SU-DHL-6 (cell line): Measurements from ENCODE around the gene EXOC2.

Experiments
- H2AFZ ChIP-seq: fragments of 200-600 bp; sonication (generic); 2 replicates; pipeline ENCODE4 v1.6.1; 2014; ENCODE audit warnings: low read depth, mild to moderate bottlenecking, moderate library complexity, mixed read lengths, antibody characterized with exemption, low read length; ENCODE audit not compliant: severe bottlenecking
- H3F3A ChIP-seq: fragments of 200-600 bp; shearing (Covaris generic); 2 replicates; pipeline ENCODE4 v1.6.0; 2016; ENCODE audit warnings: antibody characterized with exemption, mild to moderate bottlenecking; ENCODE audit not compliant: insufficient read depth
- H3K27ac ChIP-seq: fragments of 200-600 bp; sonication (generic); 2 replicates; pipeline ENCODE4 v1.5.1; 2016; ENCODE audit warnings: low read depth, mild to moderate bottlenecking, low read length, moderate library complexity, mixed read lengths
- H3K27me3 ChIP-seq: fragments of 200-600 bp; sonication (generic), shearing (Covaris generic); 2 replicates; pipeline ENCODE4 v1.6.0; 2014; ENCODE audit warnings: mild to moderate bottlenecking, low read length
- H3K36me3 ChIP-seq: fragments of 200-600 bp; sonication (generic); 2 replicates; pipeline ENCODE4 v1.6.1; 2014; ENCODE audit warnings: mild to moderate bottlenecking, low read length, mixed read lengths
- H3K4me2 ChIP-seq: fragments of 300-600, 200-600 bp; shearing (Covaris generic), sonication (generic); 2 replicates; pipeline ENCODE4 v1.6.0; 2014; ENCODE audit warnings: low read length, low read depth, mild to moderate bottlenecking; ENCODE audit not compliant: poor library complexity, severe bottlenecking
- H3K4me3 ChIP-seq: fragments of 200-600 bp; sonication (generic); 2 replicates; pipeline ENCODE4 v1.5.1; 2014; ENCODE audit warnings: antibody characterized with exemption, low read length, mild to moderate bottlenecking, mixed read lengths; ENCODE audit not compliant: insufficient read depth, poor library complexity, severe bottlenecking
- H3K79me2 ChIP-seq: fragments of 200-600 bp; sonication (generic); 2 replicates; pipeline ENCODE4 v1.6.1; 2014; ENCODE audit warnings: mild to moderate bottlenecking, low read length, moderate library complexity; ENCODE audit not compliant: insufficient read depth
- H3K9ac ChIP-seq: fragments of 200-600 bp; sonication (generic); 2 replicates; pipeline ENCODE4 v1.7.0; 2014; ENCODE audit warnings: mild to moderate bottlenecking, low read length
- H3K9me2 ChIP-seq: fragments of 200-600 bp; sonication (generic); replicated peaks from 2 replicates; pipeline ENCODE4 v1.6.1; 2014; ENCODE audit warnings: low read length; ENCODE audit not compliant: insufficient read depth
- H3K9me3 ChIP-seq: fragments of 200-600 bp; sonication (generic); 2 replicates; pipeline ENCODE4 v1.6.1; 2014; ENCODE audit warnings: low read length, mixed read lengths; ENCODE audit not compliant: insufficient read depth
- H4K20me1 ChIP-seq: fragments of 200-600 bp; sonication (generic); 2 replicates; pipeline ENCODE4 v1.6.1; 2014; ENCODE audit warnings: low read depth, mild to moderate bottlenecking, antibody characterized with exemption, low read length, moderate library complexity, mixed read lengths
- CTCF ChIP-seq: fragments of 200-600 bp; sonication (generic); IDR thresholded peaks from one replicate; pipeline ENCODE4 v1.5.1; 2017; ENCODE audit warnings: antibody characterized with exemption, mild to moderate bottlenecking, low read length, moderate library complexity; ENCODE audit not compliant: insufficient read depth, poor library complexity, severe bottlenecking
- EZH2phosphoT487 ChIP-seq: fragments of 200-600 bp; sonication (generic), shearing (Covaris generic); conservative IDR thresholded peaks from 2 replicates; pipeline ENCODE4 v1.6.1; 2018; ENCODE audit warnings: mild to moderate bottlenecking, antibody characterized with exemption, low read length, moderate library complexity, mixed read lengths

EXOC2 gene

GRCh38 chr6:729606-730320, 36.8 kb upstream of the EXOC2 start:
- H3K9ac ChIP-seq = no peak overlapping the region
- 0 out of 2 replicates have a peak, but pooled peaks cover 3% of the 10 kb centered on the region for H3K27me3 ChIP-seq
- H3K79me2 ChIP-seq = no peaks in the 10 kb centered on the region
- H2AFZ ChIP-seq = no peak overlapping the region
- no peaks in the 10 kb centered on the region for H3F3A ChIP-seq
- H3K36me3 ChIP-seq = no peaks in the 10 kb centered on the region
- no peak overlapping the region for H3K4me3 ChIP-seq
- no peak overlapping the region for H3K27ac ChIP-seq
- TF ChIP-seq CTCF (no peak), EZH2phosphoT487 (no peak)
- no peaks in the 10 kb centered on the region for H4K20me1 ChIP-seq
- no peak overlapping the region for H3K4me2 ChIP-seq
- H3K9me3 ChIP-seq = no peaks in the 10 kb centered on the region
- no peaks in the 10 kb centered on the region for H3K9me2 ChIP-seq

DNA sequence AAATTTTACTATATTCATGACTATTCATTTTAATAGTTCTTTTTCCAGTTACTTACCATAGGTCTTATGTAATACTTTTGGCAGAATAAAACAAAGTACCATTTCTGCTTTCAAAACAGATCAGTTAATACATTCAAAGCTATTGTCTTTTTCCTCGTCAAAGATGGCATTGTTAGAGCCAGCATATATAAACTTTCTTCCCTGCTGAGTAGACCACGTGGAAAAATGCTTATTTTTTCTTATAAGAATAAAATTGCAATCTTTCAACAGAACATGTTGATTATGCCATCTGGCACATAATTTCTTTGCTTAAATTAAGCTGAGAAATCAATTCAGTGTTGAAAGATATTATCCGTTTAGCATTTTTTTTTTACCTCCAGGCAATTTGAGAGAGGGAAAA, 34.9 kb upstream of the EXOC2 start:
- Histone ChIP-seq H4K20me1 (no peaks in the 10 kb centered on the region), H3K9ac (no peak overlapping the region), H3K4me3 (no peak overlapping the region), H3K9me2 (no peaks in the 10 kb centered on the region), H3K27me3 (0 out of 2 replicates have a peak, but pooled peaks cover 3% of the 10 kb centered on the region), H3K36me3 (no peaks in the 10 kb centered on the region), H3F3A (no peaks in the 10 kb centered on the region), H3K4me2 (no peak overlapping the region), H3K9me3 (no peaks in the 10 kb centered on the region), H3K79me2 (no peaks in the 10 kb centered on the region), H3K27ac (no peak overlapping the region), H2AFZ (no peak overlapping the region)
- TF ChIP-seq CTCF (no peak), EZH2phosphoT487 (no peak)

DNA sequence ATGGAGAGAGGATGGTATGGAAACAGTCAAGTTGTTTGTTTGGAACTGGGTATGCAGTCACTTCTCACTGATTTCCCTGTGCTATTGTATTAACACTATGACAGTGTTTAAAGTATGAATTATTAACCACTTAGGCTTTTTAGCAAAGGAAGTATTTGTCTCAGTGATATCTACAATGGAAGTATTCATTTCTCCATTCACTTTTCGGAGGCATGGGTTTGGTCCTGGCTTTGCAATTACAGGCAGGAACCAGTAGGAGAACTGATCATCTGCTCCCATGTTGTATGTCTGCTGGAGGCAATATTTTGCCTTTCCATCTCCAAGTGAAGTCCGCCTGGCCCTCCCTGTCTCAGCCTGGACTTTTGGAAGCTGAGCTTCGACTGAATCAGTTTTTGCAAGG, 30.6 kb upstream of the EXOC2 start:
- no peak overlapping the region for H3K27ac ChIP-seq
- no peaks in the 10 kb centered on the region for H3K79me2 ChIP-seq
- no peak overlapping the region for H3K4me2 ChIP-seq
- no peaks in the 10 kb centered on the region for H3K36me3 ChIP-seq
- no peaks in the 10 kb centered on the region for H3K9me3 ChIP-seq
- H3K9me2 ChIP-seq = no peaks in the 10 kb centered on the region
- no peak overlapping the region for H3K4me3 ChIP-seq
- no peak for TF ChIP-seq EZH2phosphoT487
- TF ChIP-seq CTCF = no peak
- H3K27me3 ChIP-seq = 0 out of 2 replicates have a peak, but pooled peaks cover 3% of the 10 kb centered on the region
- no peak overlapping the region for H2AFZ ChIP-seq
- H3F3A ChIP-seq = no peaks in the 10 kb centered on the region
- H3K9ac ChIP-seq = no peak overlapping the region
- no peaks in the 10 kb centered on the region for H4K20me1 ChIP-seq
